ENCODE results near the gene PTX3. TPM values are rescaled to one million over a fixed set of nuclear protein-coding genes. Genes with fewer than 3 reads are reported as not detected.

The PTX3 gene
- total RNA-seq, 4 donors from 2014 or later = 12.3 to 727 (median 208) TPM

GRCh38 chr3:157469561-157470294, 33.1 kb downstream of the PTX3 start:
- no peak for TF ChIP-seq CTCF (IDR thresholded peaks at IDR 0.05)
- DNase-seq (ENCODE audit: low spot score) (no peak), ATAC-seq (ENCODE audit: low FRiP score) (no peak)

- no peak for TF ChIP-seq CTCF (IDR thresholded peaks at IDR 0.05)
- DNase-seq (ENCODE audit: low spot score) (no peak), ATAC-seq (ENCODE audit: low FRiP score) (no peak)
These were observed 34.4 kb downstream of the PTX3 start for GRCh38 chr3:157471064-157471463.

- TF ChIP-seq CTCF (IDR thresholded peaks at IDR 0.05) = no peak
- DNase-seq (ENCODE audit: low spot score) (no peak), ATAC-seq (ENCODE audit: low FRiP score) (no peak)
These were observed 36.0 kb downstream of the PTX3 start for GRCh38 chr3:157472648-157473047.

- DNase-seq (ENCODE audit: low spot score) (no peak), ATAC-seq (ENCODE audit: low FRiP score) (no peak)
- TF ChIP-seq CTCF (IDR thresholded peaks at IDR 0.05) = no peak
These were observed 39.3 kb downstream of the PTX3 start for GRCh38 chr3:157475921-157476414.

GRCh38 chr3:157477441-157477840, 40.8 kb downstream of the PTX3 start:
- DNase-seq (ENCODE audit: low spot score) (no peak), ATAC-seq (ENCODE audit: low FRiP score) (no peak)
- TF ChIP-seq CTCF (IDR thresholded peaks at IDR 0.05) = no peak

- TF ChIP-seq CTCF (IDR thresholded peaks at IDR 0.05) = no peak
- DNase-seq (ENCODE audit: low spot score) (no peak), ATAC-seq (ENCODE audit: low FRiP score) (no peak)
These were observed 43.0 kb downstream of the PTX3 start for GRCh38 chr3:157479464-157480243.

Data from omental fat pad (tissue), 4 donors.